ENCODE results near the gene CDH12.

Gene CDH12

GRCh38 chr5:21820527-21820926, 1032.6 kb downstream of the CDH12 start:
- no peak for DNase-seq (ENCODE audit: low read depth)

- no peak for DNase-seq (ENCODE audit: low read depth)
Measured at GRCh38 chr5:21818370-21818720, 1034.8 kb downstream of the CDH12 start.

GRCh38 chr5:21817668-21818369, 1035.3 kb downstream of the CDH12 start:
- DNase-seq (ENCODE audit: low read depth), result no peak

- no peak for DNase-seq (ENCODE audit: low read depth)
Measured at GRCh38 chr5:21810737-21811316, 1042.3 kb downstream of the CDH12 start.

GRCh38 chr5:21809611-21810010, 1043.5 kb downstream of the CDH12 start:
- DNase-seq (ENCODE audit: low read depth), result no peak

GRCh38 chr5:21807953-21808352, 1045.2 kb downstream of the CDH12 start:
- DNase-seq (ENCODE audit: low read depth), result no peak

GRCh38 chr5:21806943-21807342, 1046.2 kb downstream of the CDH12 start:
- no peak for DNase-seq (ENCODE audit: low read depth)

GRCh38 chr5:21806271-21806670, 1046.9 kb downstream of the CDH12 start:
- no peak for DNase-seq (ENCODE audit: low read depth)

- peak; percentile 3 for DNase-seq (ENCODE audit: low read depth)
Measured at GRCh38 chr5:21802869-21803490, 1050.2 kb downstream of the CDH12 start.

- no peak for DNase-seq (ENCODE audit: low read depth)
Measured at GRCh38 chr5:21802100-21802499, 1051.0 kb downstream of the CDH12 start.

GRCh38 chr5:21792748-21793147, 1060.4 kb downstream of the CDH12 start:
- no peak for DNase-seq (ENCODE audit: low read depth)

GRCh38 chr5:21791304-21791703, 1061.8 kb downstream of the CDH12 start:
- DNase-seq (ENCODE audit: low read depth), result no peak

GRCh38 chr5:21784487-21784886, 1068.7 kb downstream of the CDH12 start:
- no peak for DNase-seq (ENCODE audit: low read depth)

- no peak for DNase-seq (ENCODE audit: low read depth)
Measured at GRCh38 chr5:21783074-21783679, 1070.0 kb downstream of the CDH12 start.

- no peak for DNase-seq (ENCODE audit: low read depth)
Measured at GRCh38 chr5:21776466-21776865, 1076.7 kb downstream of the CDH12 start.

GRCh38 chr5:21774801-21775200, 1078.3 kb downstream of the CDH12 start:
- DNase-seq (ENCODE audit: low read depth), result no peak

GRCh38 chr5:21774281-21774680, 1078.9 kb downstream of the CDH12 start:
- DNase-seq (ENCODE audit: low read depth), result no peak

- no peak for DNase-seq (ENCODE audit: low read depth)
Measured at GRCh38 chr5:21773456-21773855, 1079.7 kb downstream of the CDH12 start.

GRCh38 chr5:21765406-21765805, 1087.7 kb downstream of the CDH12 start:
- no peak for DNase-seq (ENCODE audit: low read depth)

GRCh38 chr5:21739096-21739495, 1114.0 kb downstream of the CDH12 start:
- DNase-seq (ENCODE audit: low read depth), result no peak

- DNase-seq (ENCODE audit: low read depth), result no peak
Measured at GRCh38 chr5:21723500-21723899, 1129.6 kb downstream of the CDH12 start.

- no peak for DNase-seq (ENCODE audit: low read depth)
Measured at GRCh38 chr5:21711866-21712758, 1141.0 kb downstream of the CDH12 start.

Measured in GM04504 (cell line).